Upper lobe of left lung (tissue), 4 donors: ENCODE results near the gene DNAJB8.
A peak's percentile ranks its signal among the peaks of the same experiment; 100 is the strongest.

Experiments used
- POLR2A ChIP-seq, 4 donors: fragments of 450-650 bp; IDR thresholded peaks; one replicate each; pipeline ENCODE4 v1.5.1; 2016 to 2017; ENCODE audit warnings: antibody characterized with exemption in 4 of 4, mild to moderate bottlenecking in 2 of 4
- POLR2AphosphoS5 ChIP-seq, 2 donors: sonication (generic); formaldehyde crosslinking; IDR thresholded peaks; one replicate each; pipeline ENCODE4 v1.5.1; 2017; ENCODE audit warnings: antibody characterized with exemption in 2 of 2
- TF ChIP-seq, protein P1 (sequence below), 6 experiments: fragments of 450-650 bp in 4 of 6; fragments of 200-600 bp in 2 of 6; sonication (generic) in 2 of 6; IDR thresholded peaks; one replicate each; pipeline ENCODE4 v1.5.1; 2016 to 2019; ENCODE audit warnings: antibody characterized with exemption in 6 of 6

DNA sequence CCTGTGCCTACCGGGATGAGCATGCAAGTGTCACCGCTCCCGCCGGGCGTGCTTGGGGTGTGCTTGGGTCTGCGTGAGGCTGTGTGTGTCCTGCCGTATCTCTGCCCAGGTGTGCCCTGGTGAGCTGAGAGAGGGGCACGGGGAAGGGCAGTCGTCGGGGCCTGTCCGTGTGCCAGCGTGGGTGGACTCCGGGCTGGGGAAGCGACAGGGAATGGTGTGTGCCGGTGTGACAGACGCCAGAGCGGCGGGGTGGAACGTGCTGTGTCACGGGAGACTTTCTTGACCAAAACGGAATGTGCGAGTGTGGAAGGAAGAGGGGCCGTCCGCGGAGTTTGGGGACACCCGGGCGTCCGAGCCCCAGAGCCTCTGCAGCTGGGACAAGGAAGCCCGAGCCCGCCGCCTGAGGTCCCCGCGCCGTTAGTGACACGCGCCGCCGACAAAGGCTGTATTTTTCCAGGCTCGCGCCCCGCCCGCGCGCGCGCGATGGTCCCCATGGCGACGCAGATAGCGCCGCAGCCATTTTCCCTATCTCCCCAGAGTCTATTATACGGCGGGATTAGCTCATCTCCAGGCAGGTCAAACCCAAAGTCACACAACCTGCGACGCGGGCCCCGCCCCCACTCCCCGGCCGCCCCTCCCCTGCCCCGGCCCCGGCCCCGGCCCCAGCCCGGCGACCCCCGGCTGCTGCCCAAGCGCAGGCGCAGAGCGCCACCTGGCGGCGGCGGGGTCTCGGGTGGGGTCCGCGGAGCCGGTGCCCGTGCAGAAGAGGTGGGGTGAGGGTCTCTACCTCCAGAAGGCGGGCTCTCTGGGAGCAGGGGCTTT lies 30.8 kb upstream of the DNAJB8 start:
- TF ChIP-seq, protein P1, sequence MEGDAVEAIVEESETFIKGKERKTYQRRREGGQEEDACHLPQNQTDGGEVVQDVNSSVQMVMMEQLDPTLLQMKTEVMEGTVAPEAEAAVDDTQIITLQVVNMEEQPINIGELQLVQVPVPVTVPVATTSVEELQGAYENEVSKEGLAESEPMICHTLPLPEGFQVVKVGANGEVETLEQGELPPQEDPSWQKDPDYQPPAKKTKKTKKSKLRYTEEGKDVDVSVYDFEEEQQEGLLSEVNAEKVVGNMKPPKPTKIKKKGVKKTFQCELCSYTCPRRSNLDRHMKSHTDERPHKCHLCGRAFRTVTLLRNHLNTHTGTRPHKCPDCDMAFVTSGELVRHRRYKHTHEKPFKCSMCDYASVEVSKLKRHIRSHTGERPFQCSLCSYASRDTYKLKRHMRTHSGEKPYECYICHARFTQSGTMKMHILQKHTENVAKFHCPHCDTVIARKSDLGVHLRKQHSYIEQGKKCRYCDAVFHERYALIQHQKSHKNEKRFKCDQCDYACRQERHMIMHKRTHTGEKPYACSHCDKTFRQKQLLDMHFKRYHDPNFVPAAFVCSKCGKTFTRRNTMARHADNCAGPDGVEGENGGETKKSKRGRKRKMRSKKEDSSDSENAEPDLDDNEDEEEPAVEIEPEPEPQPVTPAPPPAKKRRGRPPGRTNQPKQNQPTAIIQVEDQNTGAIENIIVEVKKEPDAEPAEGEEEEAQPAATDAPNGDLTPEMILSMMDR (IDR thresholded peaks at IDR 0.05), result peak; percentile 39 to 90 (median 58)
- no peak for TF ChIP-seq POLR2A (IDR thresholded peaks at IDR 0.05)
- no peak for TF ChIP-seq POLR2AphosphoS5 (IDR thresholded peaks at IDR 0.05)
